ENCODE measurements around the gene ARL2. TPM values are rescaled to one million over a fixed set of nuclear protein-coding genes. Genes with fewer than 3 reads are reported as not detected.

The ARL2 gene
- total RNA-seq, 1 experiment from 2014 or later, result 171 TPM

GRCh38 chr11:65058012-65058411 is 44.1 kb downstream of the ARL2 start (continued):
- TF ChIP-seq AFF4 (CRISPR knock-in tag; IDR thresholded peaks at IDR 0.05; ENCODE audit: borderline replicate concordance), result no peak

GRCh38 chr11:65058419-65059054 is 44.6 kb downstream of the ARL2 start, which contains the start of gene NAALADL1:
TSS of gene NAALADL1 (minus strand) at chr11:65058553. CDS start at chr11:65058521, 32 bp downstream.
- Mint-ChIP-seq H3K4me1 (peaks cover 2% of the 10 kb centered on the region), H3K27ac (no peak within 1 kb of the TSS; the same call in 1 of the 2 replicates), H3K9me3 (no peaks in the 10 kb centered on the region), H3K36me3 (no peaks in the 10 kb centered on the region), H3K4me3 (no peak within 1 kb of the TSS), H3K27me3 (ENCODE audit: low read depth) (no peaks in the 10 kb centered on the region; the same call in 1 of the 2 replicates)
- ATAC-seq, result no peak
- POLR2A ChIA-PET, result interaction anchor here (0.7 kb wide), 1 partner anchor 14 kb away, joined by 3 read pairs; no protein-coding TSS in a partner anchor
- no peak for DNase-seq (ENCODE audit: low spot score)
- TF ChIP-seq PRDM15 (CRISPR knock-in tag; IDR thresholded peaks at IDR 0.05) (no peak), ZNF423 (CRISPR knock-in tag; IDR thresholded peaks at IDR 0.05) (no peak)
- CTCF ChIA-PET, result interaction anchor here (0.5 to 1.2 kb wide), 3 partner anchors 44 to 80 kb away, joined by 3 to 5 read pairs (median 3); partner anchors contain the start of gene ARL2

DNA sequence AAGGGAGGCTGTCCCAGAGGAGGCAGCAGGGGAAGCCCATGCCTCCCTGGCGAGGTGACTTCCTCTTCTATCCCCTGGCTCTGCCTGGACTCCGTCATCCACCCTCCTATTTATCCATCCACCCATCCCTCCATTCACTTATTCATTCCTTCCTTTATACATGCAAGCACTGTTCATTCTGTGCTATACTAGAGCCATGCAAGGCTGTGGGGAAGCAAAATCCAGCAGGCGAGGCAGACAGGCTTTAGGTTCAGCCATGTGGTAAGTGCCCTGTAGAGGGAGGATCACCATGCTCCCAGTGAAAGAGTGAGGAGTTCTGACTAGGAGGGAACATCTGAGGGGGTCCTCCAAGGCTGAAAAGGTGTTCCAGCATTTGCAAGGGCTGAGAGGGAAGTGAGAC is 45.6 kb downstream of the ARL2 start:
- Mint-ChIP-seq H3K9me3 (no peaks in the 10 kb centered on the region), H3K36me3 (no peaks in the 10 kb centered on the region), H3K27me3 (ENCODE audit: low read depth) (no peaks in the 10 kb centered on the region; the same call in 1 of the 2 replicates), H3K4me3 (no peak overlapping the region), H3K27ac (no peak overlapping the region), H3K4me1 (peaks cover 2% of the 10 kb centered on the region)
- DNase-seq (ENCODE audit: low spot score) (no peak), ATAC-seq (no peak)
- CTCF ChIA-PET, result interaction anchor here (1.2 kb wide), 1 partner anchor 45 kb away, joined by 5 read pairs; the partner anchor contains the start of gene ARL2
- POLR2A ChIA-PET, result interaction anchor here (0.7 kb wide), 1 partner anchor 15 kb away, joined by 3 read pairs; no protein-coding TSS in a partner anchor
- TF ChIP-seq ZNF263 (CRISPR knock-in tag; IDR thresholded peaks at IDR 0.05; ENCODE audit: low read depth) (no peak), PREB (CRISPR knock-in tag; IDR thresholded peaks at IDR 0.05; ENCODE audit: borderline replicate concordance) (no peak), RELA (CRISPR knock-in tag; IDR thresholded peaks at IDR 0.05; ENCODE audit: borderline replicate concordance) (no peak), ZNF396 (CRISPR knock-in tag; IDR thresholded peaks at IDR 0.05; ENCODE audit: borderline replicate concordance) (no peak), ZNF416 (CRISPR knock-in tag; IDR thresholded peaks at IDR 0.05) (no peak), JUN (CRISPR knock-in tag; IDR thresholded peaks at IDR 0.05) (no peak), FOXP1 (CRISPR knock-in tag; IDR thresholded peaks at IDR 0.05; ENCODE audit: borderline replicate concordance) (no peak)
- TF ChIP-seq, protein P1, sequence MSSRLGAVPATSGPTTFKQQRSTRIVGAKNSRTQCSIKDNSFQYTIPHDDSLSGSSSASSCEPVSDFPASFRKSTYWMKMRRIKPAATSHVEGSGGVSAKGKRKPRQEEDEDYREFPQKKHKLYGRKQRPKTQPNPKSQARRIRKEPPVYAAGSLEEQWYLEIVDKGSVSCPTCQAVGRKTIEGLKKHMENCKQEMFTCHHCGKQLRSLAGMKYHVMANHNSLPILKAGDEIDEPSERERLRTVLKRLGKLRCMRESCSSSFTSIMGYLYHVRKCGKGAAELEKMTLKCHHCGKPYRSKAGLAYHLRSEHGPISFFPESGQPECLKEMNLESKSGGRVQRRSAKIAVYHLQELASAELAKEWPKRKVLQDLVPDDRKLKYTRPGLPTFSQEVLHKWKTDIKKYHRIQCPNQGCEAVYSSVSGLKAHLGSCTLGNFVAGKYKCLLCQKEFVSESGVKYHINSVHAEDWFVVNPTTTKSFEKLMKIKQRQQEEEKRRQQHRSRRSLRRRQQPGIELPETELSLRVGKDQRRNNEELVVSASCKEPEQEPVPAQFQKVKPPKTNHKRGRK (CRISPR knock-in tag; IDR thresholded peaks at IDR 0.05; ENCODE audit: borderline replicate concordance), result no peak
- TF ChIP-seq, protein P2, sequence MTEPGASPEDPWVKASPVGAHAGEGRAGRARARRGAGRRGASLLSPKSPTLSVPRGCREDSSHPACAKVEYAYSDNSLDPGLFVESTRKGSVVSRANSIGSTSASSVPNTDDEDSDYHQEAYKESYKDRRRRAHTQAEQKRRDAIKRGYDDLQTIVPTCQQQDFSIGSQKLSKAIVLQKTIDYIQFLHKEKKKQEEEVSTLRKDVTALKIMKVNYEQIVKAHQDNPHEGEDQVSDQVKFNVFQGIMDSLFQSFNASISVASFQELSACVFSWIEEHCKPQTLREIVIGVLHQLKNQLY (CRISPR knock-in tag; IDR thresholded peaks at IDR 0.05), result no peak
- TF ChIP-seq, protein P3, sequence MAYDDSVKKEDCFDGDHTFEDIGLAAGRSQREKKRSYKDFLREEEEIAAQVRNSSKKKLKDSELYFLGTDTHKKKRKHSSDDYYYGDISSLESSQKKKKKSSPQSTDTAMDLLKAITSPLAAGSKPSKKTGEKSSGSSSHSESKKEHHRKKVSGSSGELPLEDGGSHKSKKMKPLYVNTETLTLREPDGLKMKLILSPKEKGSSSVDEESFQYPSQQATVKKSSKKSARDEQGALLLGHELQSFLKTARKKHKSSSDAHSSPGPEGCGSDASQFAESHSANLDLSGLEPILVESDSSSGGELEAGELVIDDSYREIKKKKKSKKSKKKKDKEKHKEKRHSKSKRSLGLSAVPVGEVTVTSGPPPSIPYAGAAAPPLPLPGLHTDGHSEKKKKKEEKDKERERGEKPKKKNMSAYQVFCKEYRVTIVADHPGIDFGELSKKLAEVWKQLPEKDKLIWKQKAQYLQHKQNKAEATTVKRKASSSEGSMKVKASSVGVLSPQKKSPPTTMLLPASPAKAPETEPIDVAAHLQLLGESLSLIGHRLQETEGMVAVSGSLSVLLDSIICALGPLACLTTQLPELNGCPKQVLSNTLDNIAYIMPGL (CRISPR knock-in tag; IDR thresholded peaks at IDR 0.05), result no peak

All from WTC11 (cell line).